Measurements from ENCODE around the gene RPS4Y1. TPM values are rescaled to one million over a fixed set of nuclear protein-coding genes. Genes with fewer than 3 reads are reported as not detected.
"Not testable (repeated sequence)": the region's sequence is repeated elsewhere in the genome, so short reads cannot be mapped to it uniquely, and the experiment has no call there.

Gene RPS4Y1
- total RNA-seq, 1 experiment from 2014 or later: 0.15 TPM

GRCh38 chrY:2797991-2798390 lies 43.4 kb upstream of the RPS4Y1 start:
- in situ Hi-C loops (cut with HindIII; ENCODE audit: low pct_unique_long_range_greater_than_20kb, low sequenced_read_pairs) (no loop called here), intact Hi-C loops (cut with micrococcal nuclease; ENCODE audit: unreplicated experiment) (no loop called here)
- POLR2A ChIA-PET: no interaction called here
- CTCF ChIA-PET: no interaction called here
- Histone ChIP-seq H3K9me3 (ENCODE audit: control insufficient read depth, insufficient read depth, low read depth, low read length) (no peaks in the 10 kb centered on the region), H3K4me1 (ENCODE audit: control insufficient read depth, insufficient read depth, low read length) (no peaks in the 10 kb centered on the region), H3K36me3 (ENCODE audit: control insufficient read depth, insufficient read depth, low read length) (no peaks in the 10 kb centered on the region), H3K27ac (ENCODE audit: low read length) (no peak overlapping the region), H3K4me3 (ENCODE audit: low read depth in 2 of 2, low read length in 2 of 2) (no peak overlapping the region), H3K27me3 (ENCODE audit: control insufficient read depth, insufficient read depth, low read length) (no peaks in the 10 kb centered on the region)
- DNase-seq (ENCODE audit: low read depth, low spot score): no peak
- no peak for ATAC-seq
- BruUV-seq (replicated peaks): no TSS peak
- TF ChIP-seq REST (IDR thresholded peaks at IDR 0.05; ENCODE audit: insufficient read depth in 1 of 2, low read depth in 2 of 2, low read length in 1 of 2): no peak
- no peak for TF ChIP-seq SIN3A (IDR thresholded peaks at IDR 0.05; ENCODE audit: borderline replicate concordance, insufficient read depth, low read depth, low read length)
- no peak for TF ChIP-seq TCF7L2 (IDR thresholded peaks at IDR 0.05; ENCODE audit: low read depth, low read length)
- TF ChIP-seq POLR2AphosphoS5 (IDR thresholded peaks at IDR 0.05; ENCODE audit: low read depth, low read length): no peak
- no peak for TF ChIP-seq CTCF (IDR thresholded peaks at IDR 0.05)

DNA sequence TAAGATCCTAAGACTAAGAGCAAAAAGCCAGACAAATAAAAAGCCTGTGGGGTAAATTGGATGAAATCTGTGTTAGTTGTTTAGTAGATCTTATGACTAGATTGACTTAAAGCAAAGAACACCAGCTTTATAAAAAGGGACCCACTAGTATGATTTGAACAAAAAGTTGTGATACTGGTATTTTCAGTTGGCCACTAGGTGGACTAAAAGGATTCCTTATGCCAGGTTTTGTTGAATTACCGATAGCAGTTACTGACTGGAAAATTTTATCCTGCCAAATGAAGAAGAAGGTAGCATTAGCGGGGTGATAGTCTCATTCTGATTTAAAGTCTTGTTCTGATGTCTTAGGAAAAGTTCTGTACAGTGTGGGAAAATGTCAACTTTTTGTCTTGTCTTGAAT lies 41.2 kb upstream of the RPS4Y1 start:
- in situ Hi-C loops (cut with HindIII; ENCODE audit: low pct_unique_long_range_greater_than_20kb, low sequenced_read_pairs): no loop called here
- POLR2A ChIA-PET: no interaction called here

GRCh38 chrY:2817146-2817896 lies 24.1 kb upstream of the RPS4Y1 start:
- H3K27ac ChIP-seq (ENCODE audit: low read length); H3K4me3 ChIP-seq (ENCODE audit: low read depth in 2 of 2, low read length in 2 of 2); H3K27me3 ChIP-seq (ENCODE audit: control insufficient read depth, insufficient read depth, low read length); ATAC-seq; H3K4me1 ChIP-seq (ENCODE audit: control insufficient read depth, insufficient read depth, low read length); POLR2A ChIA-PET; H3K36me3 ChIP-seq (ENCODE audit: control insufficient read depth, insufficient read depth, low read length); H3K9me3 ChIP-seq (ENCODE audit: control insufficient read depth, insufficient read depth, low read depth, low read length); BruUV-seq (replicated peaks); DNase-seq (ENCODE audit: low read depth, low spot score); CTCF ChIA-PET; intact Hi-C loops (cut with micrococcal nuclease; ENCODE audit: unreplicated experiment); in situ Hi-C loops (cut with HindIII; ENCODE audit: low pct_unique_long_range_greater_than_20kb, low sequenced_read_pairs): not testable (repeated sequence)

More for the DNA sequence above, 41.2 kb upstream of the RPS4Y1 start:
- Histone ChIP-seq H3K27ac (ENCODE audit: low read length) (no peak overlapping the region), H3K27me3 (ENCODE audit: control insufficient read depth, insufficient read depth, low read length) (no peaks in the 10 kb centered on the region), H3K4me1 (ENCODE audit: control insufficient read depth, insufficient read depth, low read length) (no peaks in the 10 kb centered on the region), H3K4me3 (ENCODE audit: low read depth in 2 of 2, low read length in 2 of 2) (no peak overlapping the region), H3K36me3 (ENCODE audit: control insufficient read depth, insufficient read depth, low read length) (no peaks in the 10 kb centered on the region), H3K9me3 (ENCODE audit: control insufficient read depth, insufficient read depth, low read depth, low read length) (no peaks in the 10 kb centered on the region)
- ATAC-seq: no peak
- intact Hi-C loops (cut with micrococcal nuclease; ENCODE audit: unreplicated experiment): no loop called here
- CTCF ChIA-PET: no interaction called here
- no peak for DNase-seq (ENCODE audit: low read depth, low spot score)
- BruUV-seq (replicated peaks): no TSS peak
- TF ChIP-seq SIN3A (IDR thresholded peaks at IDR 0.05; ENCODE audit: borderline replicate concordance, insufficient read depth, low read depth, low read length) (no peak), CTCF (IDR thresholded peaks at IDR 0.05) (no peak)

All from Panc1 (cell line).